DND-41 (cell line): ENCODE results near the gene VRTN.

ENCODE experiments used
- ATAC-seq: fragments of 200-7000 bp; cut with Tn5 transposase; 3 replicates; pipeline ENCODE4 v1.9.1; 2021; ENCODE audit warnings: low read depth; ENCODE audit not compliant: insufficient read depth
- DNase-seq: peaks from one replicate; pipeline ENCODE4 v3.0.0-alpha.2; 2020
- H2AFZ ChIP-seq: 2 replicates; pipeline ENCODE4 v1.6.0; 2012; ENCODE audit warnings: low read depth, low read length
- H3K27ac ChIP-seq: 2 replicates; pipeline ENCODE4 v1.5.1; 2012; ENCODE audit warnings: low read length, inconsistent platforms
- H3K27me3 ChIP-seq: fragments of 200-600 bp; sonication (generic); 2 replicates; pipeline ENCODE4 v1.6.0; 2012; ENCODE audit warnings: low read length, mild to moderate bottlenecking, inconsistent platforms; ENCODE audit not compliant: insufficient read depth, poor library complexity
- H3K36me3 ChIP-seq: 2 replicates; pipeline ENCODE4 v1.5.1; 2012; ENCODE audit warnings: low read length, inconsistent platforms; ENCODE audit not compliant: insufficient read depth
- H3K4me1 ChIP-seq: 2 replicates; pipeline ENCODE4 v1.5.1; 2012; ENCODE audit warnings: mild to moderate bottlenecking, low read length; ENCODE audit not compliant: insufficient read depth
- H3K4me2 ChIP-seq: 2 replicates; pipeline ENCODE4 v1.6.0; 2012; ENCODE audit warnings: mild to moderate bottlenecking, moderate library complexity, low read length, inconsistent platforms; ENCODE audit not compliant: insufficient read depth
- H3K4me3 ChIP-seq, 2 experiments: fragments of 200-600 bp in 1 of 2; shearing (Covaris generic) in 1 of 2; 2 replicates each; pipeline ENCODE4 v1.5.1; 2012 to 2016; ENCODE audit warnings: inconsistent platforms in 2 of 2, low read length in 2 of 2, mild to moderate bottlenecking in 2 of 2, low read depth in 1 of 2, moderate library complexity in 1 of 2
- H3K79me2 ChIP-seq: 2 replicates; pipeline ENCODE4 v1.6.0; 2012; ENCODE audit warnings: low read length, inconsistent platforms; ENCODE audit not compliant: insufficient read depth
- H3K9ac ChIP-seq: 2 replicates; pipeline ENCODE4 v1.6.0; 2012; ENCODE audit warnings: low read depth, mild to moderate bottlenecking, inconsistent platforms, low read length, moderate library complexity
- H3K9me3 ChIP-seq: 2 replicates; pipeline ENCODE4 v1.5.1; 2012; ENCODE audit warnings: low read length, moderate library complexity, mild to moderate bottlenecking, inconsistent platforms; ENCODE audit not compliant: insufficient read depth, severe bottlenecking
- H4K20me1 ChIP-seq: 2 replicates; pipeline ENCODE4 v1.6.0; 2012; ENCODE audit warnings: low read length; ENCODE audit not compliant: insufficient read depth
- EZH2 ChIP-seq: IDR thresholded peaks from 3 replicates; pipeline ENCODE4 v1.6.1; 2012; ENCODE audit warnings: borderline replicate concordance, low read depth, mild to moderate bottlenecking, moderate library complexity, low read length, inconsistent platforms; ENCODE audit not compliant: severe bottlenecking
- TF ChIP-seq, protein P1 (sequence below): IDR thresholded peaks from 2 replicates; pipeline ENCODE4 v1.5.1; 2012; ENCODE audit warnings: borderline replicate concordance, low read length, moderate library complexity, mild to moderate bottlenecking; ENCODE audit not compliant: poor library complexity, severe bottlenecking; ENCODE audit errors: extremely low read depth

Gene VRTN

GRCh38 chr14:74402401-74403251, 54.4 kb downstream of the VRTN start:
- H3K4me3 ChIP-seq = no peak overlapping the region
- H2AFZ ChIP-seq = no peak overlapping the region
- no peaks in the 10 kb centered on the region for H3K36me3 ChIP-seq
- no peak overlapping the region for H3K4me2 ChIP-seq
- ATAC-seq = no peak
- H3K79me2 ChIP-seq = no peaks in the 10 kb centered on the region
- H3K9me3 ChIP-seq = no peaks in the 10 kb centered on the region
- H3K4me1 ChIP-seq = peaks cover 11% of the 10 kb centered on the region
- H4K20me1 ChIP-seq = peaks cover 3% of the 10 kb centered on the region; the same call in 1 of the 2 replicates
- no peak overlapping the region for H3K9ac ChIP-seq
- H3K27me3 ChIP-seq = peaks cover 2% of the 10 kb centered on the region
- TF ChIP-seq, protein P1, sequence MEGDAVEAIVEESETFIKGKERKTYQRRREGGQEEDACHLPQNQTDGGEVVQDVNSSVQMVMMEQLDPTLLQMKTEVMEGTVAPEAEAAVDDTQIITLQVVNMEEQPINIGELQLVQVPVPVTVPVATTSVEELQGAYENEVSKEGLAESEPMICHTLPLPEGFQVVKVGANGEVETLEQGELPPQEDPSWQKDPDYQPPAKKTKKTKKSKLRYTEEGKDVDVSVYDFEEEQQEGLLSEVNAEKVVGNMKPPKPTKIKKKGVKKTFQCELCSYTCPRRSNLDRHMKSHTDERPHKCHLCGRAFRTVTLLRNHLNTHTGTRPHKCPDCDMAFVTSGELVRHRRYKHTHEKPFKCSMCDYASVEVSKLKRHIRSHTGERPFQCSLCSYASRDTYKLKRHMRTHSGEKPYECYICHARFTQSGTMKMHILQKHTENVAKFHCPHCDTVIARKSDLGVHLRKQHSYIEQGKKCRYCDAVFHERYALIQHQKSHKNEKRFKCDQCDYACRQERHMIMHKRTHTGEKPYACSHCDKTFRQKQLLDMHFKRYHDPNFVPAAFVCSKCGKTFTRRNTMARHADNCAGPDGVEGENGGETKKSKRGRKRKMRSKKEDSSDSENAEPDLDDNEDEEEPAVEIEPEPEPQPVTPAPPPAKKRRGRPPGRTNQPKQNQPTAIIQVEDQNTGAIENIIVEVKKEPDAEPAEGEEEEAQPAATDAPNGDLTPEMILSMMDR = no peak
- no peak for TF ChIP-seq EZH2
- no peak overlapping the region for H3K27ac ChIP-seq
- DNase-seq = no peak

GRCh38 chr14:74403619-74404417, 55.5 kb downstream of the VRTN start:
- no peak for ATAC-seq
- no peak for DNase-seq
- TF ChIP-seq EZH2 = no peak
- TF ChIP-seq, protein P1 = no peak
- Histone ChIP-seq H4K20me1 (peaks cover 3% of the 10 kb centered on the region; the same call in 1 of the 2 replicates), H3K27me3 (peaks cover 2% of the 10 kb centered on the region), H3K4me2 (no peak overlapping the region), H3K9ac (no peak overlapping the region), H3K9me3 (no peaks in the 10 kb centered on the region), H3K27ac (no peak overlapping the region), H3K79me2 (no peaks in the 10 kb centered on the region), H3K4me3 (no peak overlapping the region), H3K36me3 (no peaks in the 10 kb centered on the region), H2AFZ (no peak overlapping the region), H3K4me1 (peaks cover 11% of the 10 kb centered on the region)

DNA sequence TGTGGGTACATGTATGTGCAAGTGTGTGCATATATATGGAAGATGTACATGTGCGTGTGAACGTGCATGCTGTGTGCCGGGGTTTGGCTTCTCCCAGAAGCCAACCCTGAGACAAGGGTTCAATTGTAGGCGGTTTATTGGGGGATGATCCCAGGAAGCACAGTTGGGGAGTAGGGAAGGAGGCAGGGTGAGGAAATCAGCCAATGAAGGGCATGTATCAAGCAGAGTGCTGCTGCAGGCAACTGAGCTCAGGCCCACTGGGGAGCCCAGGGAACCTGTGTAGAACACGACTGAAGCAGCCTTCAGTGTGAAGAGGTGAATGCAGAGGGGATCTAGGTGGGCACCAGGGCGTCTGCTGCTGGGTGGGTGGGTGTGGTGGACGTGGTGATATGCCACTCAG, 56.2 kb downstream of the VRTN start:
- peaks cover 3% of the 10 kb centered on the region; the same call in 1 of the 2 replicates for H4K20me1 ChIP-seq
- no peak overlapping the region for H3K27ac ChIP-seq
- ATAC-seq = no peak
- no peaks in the 10 kb centered on the region for H3K79me2 ChIP-seq
- H2AFZ ChIP-seq = no peak overlapping the region
- no peak overlapping the region for H3K9ac ChIP-seq
- no peak for DNase-seq
- H3K9me3 ChIP-seq = no peaks in the 10 kb centered on the region
- H3K4me2 ChIP-seq = no peak overlapping the region
- no peaks in the 10 kb centered on the region for H3K36me3 ChIP-seq
- TF ChIP-seq EZH2 = no peak
- TF ChIP-seq, protein P1 = no peak
- no peak overlapping the region for H3K4me3 ChIP-seq
- peaks cover 11% of the 10 kb centered on the region for H3K4me1 ChIP-seq
- peaks cover 2% of the 10 kb centered on the region for H3K27me3 ChIP-seq
